ENCODE data around the gene UXS1. TPM values are rescaled to one million over a fixed set of nuclear protein-coding genes. Genes with fewer than 3 reads are reported as not detected.

Gene UXS1
- total and polyA plus RNA-seq, 7 donors, result 8.4 to 59.8 (median 21.3) TPM

DNA sequence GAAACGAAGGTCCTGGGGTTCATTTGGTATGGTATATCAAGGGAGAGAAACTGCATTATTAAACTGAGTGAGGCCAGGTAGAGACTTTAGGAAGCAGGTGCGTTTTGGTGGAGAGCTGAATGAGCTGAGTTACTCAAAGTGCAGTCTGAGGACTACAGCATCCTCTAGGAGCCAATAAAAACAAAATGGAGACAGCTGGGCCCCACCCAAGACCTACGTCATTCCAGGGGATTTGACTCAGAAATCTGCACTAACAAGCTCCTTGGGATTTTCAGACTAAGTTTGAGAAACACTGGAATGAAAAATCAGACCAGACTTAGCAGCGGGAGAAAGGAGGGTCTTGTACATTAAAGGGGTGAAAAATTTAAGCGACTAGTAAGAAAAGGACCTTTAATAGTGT lies 131.5 kb downstream of the UXS1 start:
- Histone ChIP-seq H3K27ac (no peak overlapping the region), H3K4me3 (no peak overlapping the region), H3K36me3 (no peaks in the 10 kb centered on the region), H3K9me3 (no peaks in the 10 kb centered on the region), H3K4me1 (peaks cover 0 to 18% (median 17%) of the 10 kb centered on the region in 4 donors), H3K27me3 (no peaks in the 10 kb centered on the region)
- intact Hi-C loops (cut with DNase I), result loop anchor here (10.0 kb wide), 1 partner anchor 1188 kb away; no protein-coding TSS in a partner anchor
- TF ChIP-seq POLR2AphosphoS5 (IDR thresholded peaks at IDR 0.05) (no peak), POLR2A (IDR thresholded peaks at IDR 0.05) (no peak), EP300 (IDR thresholded peaks at IDR 0.05) (no peak)
- TF ChIP-seq, protein P1, sequence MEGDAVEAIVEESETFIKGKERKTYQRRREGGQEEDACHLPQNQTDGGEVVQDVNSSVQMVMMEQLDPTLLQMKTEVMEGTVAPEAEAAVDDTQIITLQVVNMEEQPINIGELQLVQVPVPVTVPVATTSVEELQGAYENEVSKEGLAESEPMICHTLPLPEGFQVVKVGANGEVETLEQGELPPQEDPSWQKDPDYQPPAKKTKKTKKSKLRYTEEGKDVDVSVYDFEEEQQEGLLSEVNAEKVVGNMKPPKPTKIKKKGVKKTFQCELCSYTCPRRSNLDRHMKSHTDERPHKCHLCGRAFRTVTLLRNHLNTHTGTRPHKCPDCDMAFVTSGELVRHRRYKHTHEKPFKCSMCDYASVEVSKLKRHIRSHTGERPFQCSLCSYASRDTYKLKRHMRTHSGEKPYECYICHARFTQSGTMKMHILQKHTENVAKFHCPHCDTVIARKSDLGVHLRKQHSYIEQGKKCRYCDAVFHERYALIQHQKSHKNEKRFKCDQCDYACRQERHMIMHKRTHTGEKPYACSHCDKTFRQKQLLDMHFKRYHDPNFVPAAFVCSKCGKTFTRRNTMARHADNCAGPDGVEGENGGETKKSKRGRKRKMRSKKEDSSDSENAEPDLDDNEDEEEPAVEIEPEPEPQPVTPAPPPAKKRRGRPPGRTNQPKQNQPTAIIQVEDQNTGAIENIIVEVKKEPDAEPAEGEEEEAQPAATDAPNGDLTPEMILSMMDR (IDR thresholded peaks at IDR 0.05), result no peak
- DNase-seq, result no peak
- WGBS, 2 donors, result 81 to 89% methylated on average over 5 of the region's 5 CpGs

DNA sequence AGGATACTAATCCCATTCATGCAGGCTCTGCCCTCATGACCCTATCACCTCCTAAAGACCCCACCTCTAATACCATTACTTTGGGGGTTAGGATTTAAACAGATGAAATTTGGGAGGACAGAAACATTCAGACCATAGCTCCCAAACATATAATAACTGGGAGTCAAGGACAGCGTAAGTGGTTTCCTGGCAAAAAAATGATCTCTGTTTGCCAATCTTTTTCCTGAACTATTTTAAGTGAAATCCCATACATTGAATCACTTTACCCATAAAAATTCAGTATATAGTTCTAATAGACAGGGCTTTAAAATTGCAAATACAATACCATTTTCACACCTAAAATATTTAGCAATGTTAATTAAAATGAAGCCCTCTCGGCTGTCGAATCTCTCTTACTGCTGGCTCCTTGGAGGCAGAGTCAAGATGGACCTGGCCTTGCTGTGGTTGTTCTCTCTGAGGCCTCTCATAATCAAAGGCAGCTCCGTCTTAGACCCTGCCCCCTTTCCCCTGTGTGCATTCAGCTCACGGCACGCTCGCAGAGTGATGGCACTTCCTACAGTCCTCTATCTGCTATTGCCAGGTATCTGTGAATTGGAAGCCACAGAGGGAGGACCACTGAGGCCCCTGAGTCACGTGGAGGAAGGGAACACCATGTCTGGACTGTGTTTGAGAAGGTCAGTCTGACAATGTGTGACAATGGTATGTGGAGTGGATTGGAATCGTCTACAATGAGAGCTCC lies 132.3 kb downstream of the UXS1 start:
- Histone ChIP-seq H3K4me1 (peaks cover 0 to 18% (median 17%) of the 10 kb centered on the region in 4 donors), H3K9me3 (no peaks in the 10 kb centered on the region), H3K36me3 (no peaks in the 10 kb centered on the region), H3K27ac (no peak overlapping the region), H3K4me3 (no peak overlapping the region), H3K27me3 (no peaks in the 10 kb centered on the region)
- WGBS, 2 donors, result 82 to 85% methylated on average over 9 of the region's 9 CpGs
- intact Hi-C loops (cut with DNase I), result loop anchor here (10.0 kb wide), 1 partner anchor 1187 kb away; no protein-coding TSS in a partner anchor
- TF ChIP-seq POLR2AphosphoS5 (IDR thresholded peaks at IDR 0.05) (no peak), POLR2A (IDR thresholded peaks at IDR 0.05) (no peak), EP300 (IDR thresholded peaks at IDR 0.05) (no peak)
- TF ChIP-seq, protein P1 (IDR thresholded peaks at IDR 0.05), result no peak
- no peak for DNase-seq

DNA sequence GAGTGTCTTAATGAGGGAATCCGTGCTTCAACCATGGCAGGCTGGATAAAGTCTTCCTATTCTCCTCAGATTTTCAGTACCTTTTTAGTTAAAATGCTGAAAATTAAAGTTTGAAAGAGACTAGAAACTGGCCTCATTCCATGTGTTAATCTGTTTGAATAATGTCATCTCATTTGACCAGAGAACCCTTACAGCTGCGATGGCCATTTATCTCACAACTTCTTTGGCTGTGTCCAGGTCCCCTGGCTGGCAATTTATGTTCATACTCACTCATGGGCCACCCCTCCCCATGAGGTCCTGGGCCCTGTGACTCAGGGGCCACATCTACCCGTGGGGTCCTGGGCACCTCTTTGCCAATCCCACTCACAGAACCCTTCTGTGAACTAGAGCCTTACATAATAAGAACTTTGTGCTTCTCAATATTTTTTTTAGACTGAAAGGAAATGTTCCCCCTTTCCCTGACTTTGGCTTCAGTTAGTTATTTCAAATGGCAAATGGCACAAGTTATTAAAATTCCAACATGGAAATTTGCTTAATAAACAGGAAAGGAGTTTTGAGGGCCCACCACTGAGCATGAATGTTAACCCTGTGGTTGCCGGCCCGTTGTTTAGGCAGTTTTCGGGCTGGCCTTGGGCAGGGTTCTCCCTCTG lies 134.6 kb downstream of the UXS1 start:
- Histone ChIP-seq H3K4me1 (no peaks in the 10 kb centered on the region), H3K36me3 (no peaks in the 10 kb centered on the region), H3K4me3 (no peak overlapping the region), H3K9me3 (no peaks in the 10 kb centered on the region), H3K27ac (no peak overlapping the region), H3K27me3 (no peaks in the 10 kb centered on the region)
- intact Hi-C loops (cut with DNase I), result loop anchor here (10.0 kb wide), 1 partner anchor 1185 kb away; no protein-coding TSS in a partner anchor
- no peak for DNase-seq
- 86 to 88% methylated on average over 6 of the region's 6 CpGs for WGBS, 2 donors
- TF ChIP-seq POLR2A (IDR thresholded peaks at IDR 0.05) (no peak), POLR2AphosphoS5 (IDR thresholded peaks at IDR 0.05) (no peak), EP300 (IDR thresholded peaks at IDR 0.05) (no peak)
- TF ChIP-seq, protein P1 (IDR thresholded peaks at IDR 0.05), result no peak

DNA sequence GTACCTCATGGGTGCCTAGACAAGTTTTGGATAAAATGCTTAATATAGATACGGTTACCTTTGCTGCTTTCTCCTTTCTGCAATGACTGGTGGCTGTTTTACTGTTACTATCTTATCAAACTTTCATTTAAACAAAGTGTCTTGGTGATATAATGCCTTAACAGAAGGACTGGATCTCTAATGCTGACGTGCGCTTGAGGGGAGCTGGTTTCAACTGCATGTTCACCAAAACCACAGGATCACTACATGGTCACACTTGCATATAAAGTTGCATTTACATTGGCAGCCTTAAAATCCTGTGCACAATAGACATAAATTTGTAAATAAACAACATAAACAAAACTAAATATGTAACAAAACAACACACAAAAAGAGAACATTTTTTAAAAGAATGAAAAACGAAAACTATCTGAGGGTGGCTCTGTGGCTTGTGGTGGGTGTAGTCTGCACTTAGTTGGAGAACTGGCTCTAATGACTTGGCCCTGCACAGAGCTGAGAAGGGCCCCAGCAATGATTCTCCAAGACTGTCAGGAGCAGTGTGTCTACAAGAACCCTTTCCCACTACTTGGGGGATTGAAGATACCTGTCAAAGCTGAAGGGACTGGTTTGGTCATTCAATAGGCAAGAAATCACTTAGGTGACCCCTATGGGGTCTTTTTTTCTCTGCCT lies 135.5 kb downstream of the UXS1 start:
- 82 to 91% methylated on average over 4 of the region's 4 CpGs for WGBS, 2 donors
- H3K36me3 ChIP-seq, result no peaks in the 10 kb centered on the region
- intact Hi-C loops (cut with DNase I), result no loop called here
- TF ChIP-seq POLR2AphosphoS5 (IDR thresholded peaks at IDR 0.05) (no peak), POLR2A (IDR thresholded peaks at IDR 0.05) (no peak), EP300 (IDR thresholded peaks at IDR 0.05) (no peak)
- TF ChIP-seq, protein P1 (IDR thresholded peaks at IDR 0.05), result no peak
- H3K4me1 ChIP-seq, result no peaks in the 10 kb centered on the region
- no peak overlapping the region for H3K4me3 ChIP-seq
- no peak for DNase-seq
- H3K9me3 ChIP-seq, result no peaks in the 10 kb centered on the region
- H3K27ac ChIP-seq, result no peak overlapping the region
- H3K27me3 ChIP-seq, result no peaks in the 10 kb centered on the region

Data from sigmoid colon (tissue), 7 donors.